Endothelial cell of umbilical vein (primary cell): Measurements from ENCODE around the gene VAPB. TPM values are rescaled to one million over a fixed set of nuclear protein-coding genes. Genes with fewer than 3 reads are reported as not detected.

Experiments
- Bru-seq: library from RNA; stranded (reverse); fragments of 400-500 nt; gene quantifications from one replicate; lab custom pipeline; 2021; lab: Mats Ljungman, UMichigan
- BruChase-seq, 2 experiments: library from RNA; stranded (reverse); fragments of 400-500 nt; gene quantifications; one replicate each; lab custom pipeline; 2021; lab: Mats Ljungman, UMichigan
- BruUV-seq: library from RNA; stranded (reverse); fragments of 400-500 nt; replicated peaks from 2 replicates; lab custom pipeline; 2021; lab: Mats Ljungman, UMichigan
- CTCF ChIA-PET: fragments of 300-600, 350-600 bp; sonication (Branson Sonifier 250); formaldehyde crosslinking; loops from one replicate; lab custom pipeline; 2021; ENCODE audit warnings: antibody characterized with exemption, inconsistent platforms; lab: Charles Lee
- POLR2A ChIA-PET: fragments of 300-600, 350-600 bp; sonication (Branson Sonifier 250); formaldehyde crosslinking; loops from one replicate; lab custom pipeline; 2021; ENCODE audit warnings: antibody characterized with exemption, inconsistent platforms; lab: Charles Lee
- DNase-seq: peaks from one replicate; pipeline ENCODE4 v3.0.0-alpha.2; 2011; ENCODE audit warnings: low read depth, low spot score
- FAIRE-seq: peaks from 2 replicates; lab custom pipeline; 2011; peaks lifted over from hg19 to GRCh38; lab: Jason Lieb, UNC
- H2AFZ ChIP-seq: 2 replicates; pipeline ENCODE4 v1.6.0; 2012; ENCODE audit warnings: low read depth, low read length, control low read depth, inconsistent platforms
- H3K27ac ChIP-seq: 2 replicates; pipeline ENCODE4 v1.5.1; 2011; ENCODE audit warnings: low read depth, mild to moderate bottlenecking, control low read depth, low read length, moderate library complexity; ENCODE audit not compliant: insufficient read depth
- H3K27me3 ChIP-seq, 2 experiments: 2 replicates each; pipeline versions ENCODE4 v1.6.0 to v1.6.1; 2011; ENCODE audit warnings: low read length in 2 of 2, mixed read lengths in 1 of 2; ENCODE audit not compliant: control insufficient read depth in 2 of 2, insufficient read depth in 2 of 2
- H3K36me3 ChIP-seq, 2 experiments: 2 replicates in 1 of 2; 3 replicates in 1 of 2; pipeline ENCODE4 v1.5.1; 2011; ENCODE audit warnings: low read length in 2 of 2, mild to moderate bottlenecking in 1 of 2, moderate library complexity in 1 of 2; ENCODE audit not compliant: control insufficient read depth in 2 of 2, insufficient read depth in 2 of 2; ENCODE audit errors: extremely low read depth in 1 of 2
- H3K4me1 ChIP-seq: 3 replicates; pipeline ENCODE4 v1.5.1; 2011; ENCODE audit warnings: mild to moderate bottlenecking, low read length; ENCODE audit not compliant: control insufficient read depth, insufficient read depth; ENCODE audit errors: extremely low read depth
- H3K4me2 ChIP-seq: 2 replicates; pipeline ENCODE4 v1.6.1; 2011; ENCODE audit warnings: low read length, control low read depth, mixed read lengths; ENCODE audit not compliant: insufficient read depth
- H3K4me3 ChIP-seq, 3 experiments: fragments of 200-600 bp in 1 of 3; sonication (generic), shearing (Covaris generic) in 1 of 3; replicated peaks in 1 of 3; 2 replicates each; pipeline ENCODE4 v1.5.1; 2011 to 2016; ENCODE audit warnings: control low read depth in 3 of 3, low read length in 3 of 3, mild to moderate bottlenecking in 2 of 3, inconsistent platforms in 1 of 3, low read depth in 1 of 3, moderate library complexity in 1 of 3; ENCODE audit not compliant: insufficient read depth in 1 of 3
- H3K79me2 ChIP-seq: 2 replicates; pipeline ENCODE4 v1.6.0; 2012; ENCODE audit warnings: low read length, inconsistent platforms; ENCODE audit not compliant: control insufficient read depth, insufficient read depth
- H3K9ac ChIP-seq: replicated peaks from 2 replicates; pipeline ENCODE3; 2011; ENCODE audit warnings: low read length, control low read depth; ENCODE audit not compliant: insufficient read depth; ENCODE audit errors: extremely low read depth
- H3K9me1 ChIP-seq: replicated peaks from 3 replicates; pipeline ENCODE4 v1.6.0; 2011; ENCODE audit warnings: mild to moderate bottlenecking, low read length; ENCODE audit not compliant: control insufficient read depth, insufficient read depth; ENCODE audit errors: extremely low read depth
- H3K9me3 ChIP-seq: replicated peaks from 2 replicates; pipeline ENCODE4 v1.5.1; 2012; ENCODE audit warnings: low read length, inconsistent platforms; ENCODE audit not compliant: control insufficient read depth, insufficient read depth
- H4K20me1 ChIP-seq: replicated peaks from 2 replicates; pipeline ENCODE3; 2011; ENCODE audit warnings: mild to moderate bottlenecking, low read length; ENCODE audit not compliant: control insufficient read depth, insufficient read depth; ENCODE audit errors: extremely low read depth
- FOS ChIP-seq: IDR thresholded peaks from 2 replicates; pipeline ENCODE4 v1.6.1; 2011; ENCODE audit warnings: mild to moderate bottlenecking, low read length, moderate library complexity, borderline replicate concordance; ENCODE audit not compliant: insufficient read depth
- POLR2A ChIP-seq: IDR thresholded peaks from 2 replicates; pipeline ENCODE4 v1.6.1; 2012; ENCODE audit warnings: low read depth, mild to moderate bottlenecking, control low read depth, low read length
- POLR2AphosphoS5 ChIP-seq: IDR thresholded peaks from 2 replicates; pipeline ENCODE4 v1.6.1; 2012; ENCODE audit warnings: low read depth, mild to moderate bottlenecking, control low read depth, low read length, moderate library complexity; ENCODE audit not compliant: insufficient read depth
- dilution Hi-C: fragments of 300-500 bp; cut with MboI; formaldehyde crosslinking; loops from one replicate; pipeline ENCODE4 v1.15.0; 2019; ENCODE audit warnings: low sequenced_read_pairs; ENCODE audit not compliant: extremely low pct_ligation_motif_present
- intact Hi-C: fragments of 100-400 bp; cut with micrococcal nuclease; formaldehyde crosslinking; loops from one replicate; pipeline ENCODE4 v1.10.0; 2022
- long read RNA-seq: library from polyadenylated mRNA; stranded (forward); transcript quantifications from one replicate; pipeline ENCODE4 v2.0.0, GENCODE V29; 2021
- polyA minus RNA-seq, 3 experiments: library from RNA; depleted of rRNA, polyadenylated mRNA; stranded (reverse); fragments of >200 nt; gene quantifications; 1 replicate in 1 of 3; 2 replicates in 2 of 3; pipeline ENCODE4 v1.2.3, GENCODE V29; 2011
- polyA plus RNA-seq, 4 experiments: library from polyadenylated mRNA; depleted of rRNA in 3 of 4; stranded (reverse) in 3 of 4; unstranded in 1 of 4; fragments of >200 nt; gene quantifications; 2 replicates each; pipeline versions ENCODE4 v1.2.1 to v1.2.3, GENCODE V29; 2011 to 2012; ENCODE audit warnings: missing spikeins in 1 of 4
- total RNA-seq: library from RNA; stranded (reverse); gene quantifications from 2 replicates; pipeline ENCODE4 v1.2.3, GENCODE V29; 2021
- TF ChIP-seq, protein P1 (sequence below): IDR thresholded peaks from 2 replicates; pipeline ENCODE4 v1.6.1; 2011; ENCODE audit not compliant: insufficient read depth, insufficient read length

VAPB gene, protein sequence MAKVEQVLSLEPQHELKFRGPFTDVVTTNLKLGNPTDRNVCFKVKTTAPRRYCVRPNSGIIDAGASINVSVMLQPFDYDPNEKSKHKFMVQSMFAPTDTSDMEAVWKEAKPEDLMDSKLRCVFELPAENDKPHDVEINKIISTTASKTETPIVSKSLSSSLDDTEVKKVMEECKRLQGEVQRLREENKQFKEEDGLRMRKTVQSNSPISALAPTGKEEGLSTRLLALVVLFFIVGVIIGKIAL
- total RNA-seq = 47.8 and 48.9 TPM in 2 replicates
- 13.1 and 17.9 TPM in 2 replicates for polyA plus RNA-seq
- polyA plus RNA-seq (2011; cell fraction: cytosol; rRNA removed) = 26.5 and 32.2 TPM in 2 replicates
- 21.8 and 26.6 TPM in 2 replicates for polyA plus RNA-seq (2011; cell fraction: nucleus; rRNA removed)
- polyA plus RNA-seq (2012) = 38.3 and 39.6 TPM in 2 replicates
- 15.8 and 16.0 TPM in 2 replicates for polyA minus RNA-seq
- polyA minus RNA-seq (2011; cell fraction: cytosol; rRNA and poly(A)+ RNA removed) = 28.3 TPM
- 14.0 and 22.9 TPM in 2 replicates for polyA minus RNA-seq (2011; cell fraction: nucleus; rRNA and poly(A)+ RNA removed)
- percentile 90 among the genes with signal in this experiment for Bru-seq, nascent RNA
- percentile 85 among the genes with signal in this experiment for BruChase-seq, experiment 1, labeled RNA remaining after a 6-hour chase
- percentile 89 among the genes with signal in this experiment for BruChase-seq, experiment 2, labeled RNA remaining after a 2-hour chase
- long read RNA-seq, full-length matches to known transcripts = 99 of 117 reads
- long read RNA-seq, partial matches to known transcripts = 8 of 117 reads
- long read RNA-seq, other reads (novel, unspliced or antisense) = 10 of 117 reads

DNA sequence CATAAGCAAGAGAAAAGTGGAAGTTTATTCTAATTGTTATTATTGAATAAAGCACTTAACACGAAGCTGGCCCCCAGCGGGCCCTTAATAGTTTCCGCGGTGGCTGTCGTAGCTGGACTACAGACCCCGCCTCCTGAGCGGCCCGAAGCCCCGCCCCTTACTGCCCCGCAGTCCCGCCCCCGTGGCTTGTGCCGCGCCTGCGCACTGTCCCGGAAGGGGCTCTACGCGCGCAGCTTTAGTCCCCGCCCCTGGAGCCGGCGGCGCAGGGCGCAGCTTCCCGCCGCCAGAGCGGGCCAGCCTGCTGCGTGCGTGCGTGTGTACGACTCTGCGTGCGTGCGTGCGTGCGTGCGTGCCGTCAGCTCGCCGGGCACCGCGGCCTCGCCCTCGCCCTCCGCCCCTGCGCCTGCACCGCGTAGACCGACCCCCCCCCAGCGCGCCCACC, at the start of gene VAPB:
Gene VAPB (plus strand): TSS at position 348 of the 442 bp plus-strand sequence. CDS start 231 bp downstream, outside the sequence.
- Histone ChIP-seq H2AFZ (peak within 1 kb of the TSS; percentile 75), H3K4me2 (peak within 1 kb of the TSS; percentile 89), H3K4me1 (peaks cover 14% of the 10 kb centered on the region), H3K9me3 (no peaks in the 10 kb centered on the region), H4K20me1 (peaks cover 4% of the 10 kb centered on the region), H3K79me2 (peaks cover 47% of the 10 kb centered on the region), H3K36me3 (peaks cover 2 to 3% of the 10 kb centered on the region in 2 experiments), H3K27ac (peak within 1 kb of the TSS; percentile 74), H3K4me3 (peak within 1 kb of the TSS; percentile 54 to 98 (median 81)), H3K27me3 (no peaks in the 10 kb centered on the region), H3K9me1 (no peaks in the 10 kb centered on the region), H3K9ac (peak within 1 kb of the TSS; percentile 87)
- FAIRE-seq (peak; percentile 92), DNase-seq (peak; percentile 97)
- dilution Hi-C loops = no loop called here
- CTCF ChIA-PET = interaction anchor here (0.6 to 1.3 kb wide), 12 partner anchors 12 to 152 kb away, joined by 3 to 8 read pairs (median 5); no protein-coding TSS in a partner anchor
- intact Hi-C loops = loop anchor here (1.0 to 5.0 kb wide), 5 partner anchors 18 to 152 kb away; partner anchors contain the start of gene RAB22A
- POLR2A ChIA-PET = interaction anchor here (0.6 to 0.9 kb wide), 6 partner anchors 19 to 153 kb away, joined by 3 to 8 read pairs (median 4); partner anchors contain the start of gene RAB22A
- BruUV-seq = no TSS peak
- TF ChIP-seq, protein P1, sequence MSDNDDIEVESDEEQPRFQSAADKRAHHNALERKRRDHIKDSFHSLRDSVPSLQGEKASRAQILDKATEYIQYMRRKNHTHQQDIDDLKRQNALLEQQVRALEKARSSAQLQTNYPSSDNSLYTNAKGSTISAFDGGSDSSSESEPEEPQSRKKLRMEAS = peak; percentile 25
- TF ChIP-seq POLR2AphosphoS5 (peak; percentile 76), POLR2A (peak; percentile 76), FOS (no peak)
